ENCODE data around the gene YOD1.

GRCh38 chr1:207018707-207019106 lies 32.3 kb downstream of the YOD1 start:
- TF ChIP-seq CTCF (IDR thresholded peaks at IDR 0.05): no peak
- TF ChIP-seq ZFX (IDR thresholded peaks at IDR 0.05; ENCODE audit: borderline replicate concordance): no peak

All from 22Rv1 (cell line).